ENCODE measurements around the gene NMRAL1. TPM values are rescaled to one million over a fixed set of nuclear protein-coding genes. Genes with fewer than 3 reads are reported as not detected.
A peak's percentile ranks its signal among the peaks of the same experiment; 100 is the strongest.

NMRAL1 gene
- total RNA-seq, 2 experiments from 2014 or later: 30.5 to 30.8 TPM

- peaks cover 6% of the 10 kb centered on the region for H3K36me3 Mint-ChIP-seq (ENCODE audit: low read depth)
- intact Hi-C loops (cut with micrococcal nuclease): loop anchor here (1.0 to 5.0 kb wide), 7 partner anchors 11 to 210 kb away; partner anchors contain the start of genes CDIP1, DNAJA3, MGRN1 and PAM16
- H3K9me3 Mint-ChIP-seq: no peaks in the 10 kb centered on the region
These were observed 60.1 kb downstream of the NMRAL1 start for GRCh38 chr16:4414187-4414917.

DNA sequence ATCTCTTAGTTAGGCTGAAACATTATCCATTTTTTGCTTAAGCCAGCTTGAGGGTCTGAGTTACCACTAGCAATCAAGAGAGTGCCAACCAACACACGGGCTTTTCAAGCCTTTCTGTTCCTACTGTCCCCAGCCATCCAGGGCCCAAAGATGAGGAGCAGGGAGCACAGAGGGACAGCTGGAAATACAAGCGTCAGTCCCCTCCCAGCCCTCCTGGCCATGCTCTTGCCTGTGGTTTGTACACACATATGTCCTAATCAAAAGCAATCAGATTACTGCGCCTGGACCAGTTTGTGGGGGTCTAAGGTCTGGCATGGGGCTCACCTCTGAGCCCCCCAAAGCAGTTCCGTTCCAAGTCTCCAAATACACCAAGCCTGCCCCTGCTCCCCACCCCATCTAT, 61.6 kb downstream of the NMRAL1 start:
- H3K27me3 Mint-ChIP-seq (ENCODE audit: low read depth): no peaks in the 10 kb centered on the region
- no peak overlapping the region for H3K27ac Mint-ChIP-seq
- intact Hi-C loops (cut with micrococcal nuclease): loop anchor here (5.0 kb wide), 2 partner anchors 124 to 141 kb away; partner anchors contain the start of genes CDIP1 and TFAP4
- H3K4me1 Mint-ChIP-seq (ENCODE audit: low read depth): peaks cover 38% of the 10 kb centered on the region
- H3K36me3 Mint-ChIP-seq (ENCODE audit: low read depth): peaks cover 6% of the 10 kb centered on the region
- no peak for DNase-seq
- H3K4me3 Mint-ChIP-seq: no peak overlapping the region
- H3K9me3 Mint-ChIP-seq: no peaks in the 10 kb centered on the region
- CTCF ChIA-PET: interaction anchor here (1.0 to 4.6 kb wide), 2 partner anchors 9 to 13 kb away, joined by 3 to 32 read pairs; partner anchors contain the start of gene DNAJA3

More at GRCh38 chr16:4414187-4414917, 60.1 kb downstream of the NMRAL1 start:
- Mint-ChIP-seq H3K4me1 (ENCODE audit: low read depth) (peaks cover 38% of the 10 kb centered on the region), H3K27ac (peak overlapping the region; percentile 89), H3K27me3 (ENCODE audit: low read depth) (no peaks in the 10 kb centered on the region), H3K4me3 (peak overlapping the region; percentile 89)
- DNase-seq: peak; percentile 94
- CTCF ChIA-PET: interaction anchor here (0.6 to 4.6 kb wide), 3 partner anchors 10 to 237 kb away, joined by 3 to 32 read pairs (median 4); no protein-coding TSS in a partner anchor

GRCh38 chr16:4412159-4412558, 62.3 kb downstream of the NMRAL1 start:
- no peak overlapping the region for H3K27ac Mint-ChIP-seq
- no peak overlapping the region for H3K4me3 Mint-ChIP-seq

More at GRCh38 chr16:4412159-4412558, 62.3 kb downstream of the NMRAL1 start:
- intact Hi-C loops (cut with micrococcal nuclease): loop anchor here (5.0 kb wide), 2 partner anchors 125 to 140 kb away; partner anchors contain the start of genes CDIP1 and TFAP4
- Mint-ChIP-seq H3K4me1 (ENCODE audit: low read depth) (peaks cover 38% of the 10 kb centered on the region), H3K9me3 (no peaks in the 10 kb centered on the region), H3K36me3 (ENCODE audit: low read depth) (peaks cover 6% of the 10 kb centered on the region), H3K27me3 (ENCODE audit: low read depth) (no peaks in the 10 kb centered on the region)
- CTCF ChIA-PET: interaction anchor here (1.0 to 4.6 kb wide), 2 partner anchors 8 to 14 kb away, joined by 3 to 32 read pairs; partner anchors contain the start of gene DNAJA3
- DNase-seq: no peak

Other genes starting within 250 kb of the NMRAL1 start
- gene SRL, start 232.5 kb downstream of the NMRAL1 start, total RNA-seq: not detected
- 10 to 100 TPM; 24.0 to 27.7 TPM for gene TFAP4, start 201.6 kb downstream of the NMRAL1 start, total RNA-seq
- gene GLIS2, start 158.6 kb downstream of the NMRAL1 start, total RNA-seq: under 1 TPM; 0.12 to 0.24 TPM
- gene PAM16, start 123.3 kb downstream of the NMRAL1 start, total RNA-seq: 10 to 100 TPM; 67.8 to 71.3 TPM
- not detected for gene VASN, start 102.8 kb downstream of the NMRAL1 start, total RNA-seq
- gene CORO7, start 58.0 kb downstream of the NMRAL1 start, total RNA-seq: 10 to 100 TPM; 39.7 to 43.3 TPM
- 10 to 100 TPM; 86.7 to 88.0 TPM for gene DNAJA3, start 48.8 kb downstream of the NMRAL1 start, total RNA-seq
- gene HMOX2, start 1.8 kb upstream of the NMRAL1 start, total RNA-seq: 10 to 100 TPM; 46.8 to 49.3 TPM
- gene CDIP1, start 64.1 kb upstream of the NMRAL1 start, total RNA-seq: 10 to 100 TPM; 31.9 to 35.7 TPM
- gene C16orf96, start 81.7 kb upstream of the NMRAL1 start, total RNA-seq: under 1 TPM; 0.07 to 0.30 TPM
- gene UBALD1, start 140.3 kb upstream of the NMRAL1 start, total RNA-seq: 1 to 10 TPM; 8.5 to 9.3 TPM
- gene MGRN1, start 150.2 kb upstream of the NMRAL1 start, total RNA-seq: 10 to 100 TPM; 46.3 to 48.8 TPM
- gene NUDT16L1, start 218.9 kb upstream of the NMRAL1 start, total RNA-seq: 10 to 100 TPM; 20.0 to 20.7 TPM

Measured in activated naive CD4-positive, alpha-beta T cell treated with anti-CD3 and anti-CD28 coated beads for 36 hours (primary cell).